ENCODE results near the gene SYT1. TPM values are rescaled to one million over a fixed set of nuclear protein-coding genes. Genes with fewer than 3 reads are reported as not detected.

SYT1 gene
- total RNA-seq, 2 donors from 2014 or later, result 6.1 to 11.5 TPM

DNA sequence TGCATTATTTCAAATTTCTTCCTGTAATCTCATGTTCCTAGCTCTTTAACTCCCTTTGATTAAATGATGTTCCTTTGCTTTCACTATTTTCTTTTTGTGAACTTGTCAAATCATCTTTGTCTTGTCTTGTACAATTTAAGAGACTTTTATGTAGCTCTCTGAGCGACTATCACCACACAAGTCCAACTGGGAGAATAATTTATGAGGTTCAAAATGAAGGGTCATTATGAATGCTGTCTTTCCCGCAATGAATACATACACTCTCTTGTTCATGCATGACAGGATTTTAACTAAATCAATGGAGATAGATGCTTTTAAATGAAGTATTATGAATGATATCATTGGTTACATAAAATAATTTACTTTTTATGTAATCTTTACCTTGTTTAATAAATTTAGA is 418.8 kb downstream of the SYT1 start:
- TF ChIP-seq, protein P1, sequence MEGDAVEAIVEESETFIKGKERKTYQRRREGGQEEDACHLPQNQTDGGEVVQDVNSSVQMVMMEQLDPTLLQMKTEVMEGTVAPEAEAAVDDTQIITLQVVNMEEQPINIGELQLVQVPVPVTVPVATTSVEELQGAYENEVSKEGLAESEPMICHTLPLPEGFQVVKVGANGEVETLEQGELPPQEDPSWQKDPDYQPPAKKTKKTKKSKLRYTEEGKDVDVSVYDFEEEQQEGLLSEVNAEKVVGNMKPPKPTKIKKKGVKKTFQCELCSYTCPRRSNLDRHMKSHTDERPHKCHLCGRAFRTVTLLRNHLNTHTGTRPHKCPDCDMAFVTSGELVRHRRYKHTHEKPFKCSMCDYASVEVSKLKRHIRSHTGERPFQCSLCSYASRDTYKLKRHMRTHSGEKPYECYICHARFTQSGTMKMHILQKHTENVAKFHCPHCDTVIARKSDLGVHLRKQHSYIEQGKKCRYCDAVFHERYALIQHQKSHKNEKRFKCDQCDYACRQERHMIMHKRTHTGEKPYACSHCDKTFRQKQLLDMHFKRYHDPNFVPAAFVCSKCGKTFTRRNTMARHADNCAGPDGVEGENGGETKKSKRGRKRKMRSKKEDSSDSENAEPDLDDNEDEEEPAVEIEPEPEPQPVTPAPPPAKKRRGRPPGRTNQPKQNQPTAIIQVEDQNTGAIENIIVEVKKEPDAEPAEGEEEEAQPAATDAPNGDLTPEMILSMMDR (IDR thresholded peaks at IDR 0.05), result no peak
- TF ChIP-seq POLR2AphosphoS5 (IDR thresholded peaks at IDR 0.05) (no peak), POLR2A (IDR thresholded peaks at IDR 0.05) (no peak)
- Histone ChIP-seq H3K27ac (no peak overlapping the region), H3K4me1 (replicated peaks) (no peaks in the 10 kb centered on the region), H3K4me3 (no peak overlapping the region), H3K9me3 (no peaks in the 10 kb centered on the region), H3K27me3 (replicated peaks; ENCODE audit: insufficient read depth) (no peaks in the 10 kb centered on the region), H3K36me3 (no peaks in the 10 kb centered on the region)
- 24% methylated on average over 2 of the region's 2 CpGs for WGBS
- intact Hi-C loops (cut with DNase I), result no loop called here
- DNase-seq (ENCODE audit: low spot score), result no peak

DNA sequence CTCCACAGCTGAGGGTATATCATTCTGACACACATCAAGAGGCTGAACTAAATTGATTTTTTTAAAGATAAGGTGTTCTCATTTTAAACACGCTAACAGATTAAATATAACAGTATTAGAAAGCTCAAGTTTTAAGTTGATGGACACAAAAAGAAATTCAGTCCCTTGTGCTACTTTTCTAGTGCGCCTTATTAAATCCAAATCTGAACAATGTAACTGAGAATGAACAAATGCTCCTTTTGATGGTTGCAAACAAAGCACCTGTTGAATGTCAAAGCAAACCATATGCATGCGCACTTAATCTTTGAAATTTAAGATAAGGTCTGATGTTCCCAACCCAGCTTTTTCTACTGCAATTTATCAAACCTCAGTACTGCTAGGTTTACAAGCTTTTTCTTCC is 424.3 kb downstream of the SYT1 start:
- no peak overlapping the region for H3K4me3 ChIP-seq
- TF ChIP-seq POLR2AphosphoS5 (IDR thresholded peaks at IDR 0.05) (no peak), POLR2A (IDR thresholded peaks at IDR 0.05) (no peak)
- TF ChIP-seq, protein P1 (IDR thresholded peaks at IDR 0.05), result no peak
- no peaks in the 10 kb centered on the region for H3K27me3 ChIP-seq (replicated peaks; ENCODE audit: insufficient read depth)
- intact Hi-C loops (cut with DNase I), result no loop called here
- H3K36me3 ChIP-seq, result no peaks in the 10 kb centered on the region
- no peaks in the 10 kb centered on the region for H3K9me3 ChIP-seq
- H3K27ac ChIP-seq, result no peak overlapping the region
- 88% methylated on average over 3 of the region's 3 CpGs for WGBS
- no peaks in the 10 kb centered on the region for H3K4me1 ChIP-seq (replicated peaks)
- no peak for DNase-seq (ENCODE audit: low spot score)

DNA sequence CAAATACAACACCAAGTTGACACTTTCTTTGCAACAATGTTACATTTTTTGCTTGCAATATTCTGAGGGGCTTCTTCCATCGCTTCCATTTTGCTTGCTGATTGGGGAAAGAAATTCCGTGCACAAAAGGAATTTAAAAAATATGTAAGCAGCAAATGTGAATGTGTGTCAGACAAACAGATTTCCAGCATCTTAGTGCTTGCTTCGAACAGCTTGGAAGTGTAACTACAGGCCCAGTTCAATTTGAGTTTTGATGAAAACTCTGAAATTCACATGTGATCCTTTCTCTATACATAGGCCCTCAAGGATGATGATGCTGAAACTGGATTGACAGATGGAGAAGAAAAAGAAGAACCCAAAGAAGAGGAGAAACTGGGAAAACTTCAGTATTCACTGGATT is 427.1 kb downstream of the SYT1 start:
- TF ChIP-seq, protein P1 (IDR thresholded peaks at IDR 0.05), result no peak
- TF ChIP-seq POLR2AphosphoS5 (IDR thresholded peaks at IDR 0.05) (no peak), POLR2A (IDR thresholded peaks at IDR 0.05) (no peak)
- no peak overlapping the region for H3K27ac ChIP-seq
- H3K4me1 ChIP-seq (replicated peaks), result no peaks in the 10 kb centered on the region
- H3K4me3 ChIP-seq, result no peak overlapping the region
- 79% methylated on average over 3 of the region's 3 CpGs for WGBS
- H3K9me3 ChIP-seq, result no peaks in the 10 kb centered on the region
- no peaks in the 10 kb centered on the region for H3K36me3 ChIP-seq
- no peak for DNase-seq (ENCODE audit: low spot score)
- H3K27me3 ChIP-seq (replicated peaks; ENCODE audit: insufficient read depth), result no peaks in the 10 kb centered on the region
- intact Hi-C loops (cut with DNase I), result no loop called here

DNA sequence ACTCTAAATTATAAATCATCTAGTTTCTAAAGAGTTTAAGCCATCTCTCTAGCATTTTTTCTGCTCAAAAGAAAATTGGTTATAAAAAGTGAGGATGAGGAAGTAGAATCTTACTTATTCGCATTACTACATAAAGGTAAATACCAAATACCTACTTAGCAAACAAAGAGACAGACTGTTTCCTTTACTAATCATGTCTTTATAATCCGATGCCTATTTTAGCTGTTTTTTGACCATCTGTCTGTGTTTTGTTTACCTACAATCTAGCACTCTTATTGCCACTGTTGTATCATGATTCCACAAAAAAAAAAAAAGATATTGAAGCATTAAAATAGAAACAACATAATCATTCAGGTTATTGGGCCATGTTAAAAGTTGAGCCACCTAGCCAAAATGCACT is 430.0 kb downstream of the SYT1 start:
- no peaks in the 10 kb centered on the region for H3K4me1 ChIP-seq (replicated peaks)
- no peaks in the 10 kb centered on the region for H3K36me3 ChIP-seq
- intact Hi-C loops (cut with DNase I), result no loop called here
- no peak for DNase-seq (ENCODE audit: low spot score)
- no peaks in the 10 kb centered on the region for H3K27me3 ChIP-seq (replicated peaks; ENCODE audit: insufficient read depth)
- no peak overlapping the region for H3K27ac ChIP-seq
- TF ChIP-seq POLR2AphosphoS5 (IDR thresholded peaks at IDR 0.05) (no peak), POLR2A (IDR thresholded peaks at IDR 0.05) (no peak)
- TF ChIP-seq, protein P1 (IDR thresholded peaks at IDR 0.05), result no peak
- WGBS, result 43% methylated on average over 2 of the region's 2 CpGs
- H3K9me3 ChIP-seq, result no peaks in the 10 kb centered on the region
- no peak overlapping the region for H3K4me3 ChIP-seq

DNA sequence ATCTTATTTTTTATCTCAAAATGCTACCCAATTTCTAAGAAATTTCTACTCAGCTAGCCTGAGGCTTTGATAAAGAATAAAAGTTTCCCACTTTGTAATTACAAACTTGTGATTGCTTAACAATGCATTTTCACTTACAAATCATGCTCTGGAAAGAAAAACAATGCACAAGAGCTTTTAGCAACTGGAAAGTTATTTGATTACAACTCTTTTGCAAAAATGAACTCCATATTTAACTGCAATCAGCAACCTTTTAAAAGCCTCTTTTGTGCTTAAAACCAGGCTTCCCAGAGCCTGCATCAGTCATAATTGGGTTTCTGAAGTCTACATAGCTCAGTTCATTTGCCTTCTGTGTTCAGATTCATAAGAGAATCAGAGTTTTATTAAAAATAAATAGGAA is 431.0 kb downstream of the SYT1 start:
- H3K9me3 ChIP-seq, result no peaks in the 10 kb centered on the region
- TF ChIP-seq POLR2AphosphoS5 (IDR thresholded peaks at IDR 0.05) (no peak), POLR2A (IDR thresholded peaks at IDR 0.05) (no peak)
- TF ChIP-seq, protein P1 (IDR thresholded peaks at IDR 0.05), result no peak
- DNase-seq (ENCODE audit: low spot score), result no peak
- H3K27me3 ChIP-seq (replicated peaks; ENCODE audit: insufficient read depth), result no peaks in the 10 kb centered on the region
- no peaks in the 10 kb centered on the region for H3K4me1 ChIP-seq (replicated peaks)
- intact Hi-C loops (cut with DNase I), result no loop called here
- H3K36me3 ChIP-seq, result no peaks in the 10 kb centered on the region
- no peak overlapping the region for H3K4me3 ChIP-seq
- no peak overlapping the region for H3K27ac ChIP-seq

Measured in prostate gland (tissue), 2 donors.